ENCODE data around the gene TMED4. TPM values are rescaled to one million over a fixed set of nuclear protein-coding genes. Genes with fewer than 3 reads are reported as not detected.

The TMED4 gene
- total and polyA plus RNA-seq, 2 of the 13 experiments (the other 11 are each of a cell fraction or from before 2014, with no cell fraction given), result 81.4 to 109 TPM

GRCh38 chr7:44622342-44623151 is 40.5 kb upstream of the TMED4 start (continued):
- no peak for TF ChIP-seq CREB1 (IDR thresholded peaks at IDR 0.05)
- no peak for TF ChIP-seq CREB1 (CRISPR knock-in tag; IDR thresholded peaks at IDR 0.05)
- TF ChIP-seq MED1 (CRISPR knock-in tag; IDR thresholded peaks at IDR 0.05), result 0 out of 2 replicates have a peak, but pooled peaks have one; percentile 14
- TF ChIP-seq GPN1 (CRISPR knock-in tag; IDR thresholded peaks at IDR 0.05; ENCODE audit: borderline replicate concordance), result no peak
- TF ChIP-seq FOXA3 (CRISPR knock-in tag; IDR thresholded peaks at IDR 0.05), result peak; percentile 27
- TF ChIP-seq ZNF841 (CRISPR knock-in tag; IDR thresholded peaks at IDR 0.05; ENCODE audit: borderline replicate concordance), result no peak
- no peak for TF ChIP-seq ZNF326 (CRISPR knock-in tag; IDR thresholded peaks at IDR 0.05; ENCODE audit: borderline replicate concordance)
- TF ChIP-seq E2F5 (CRISPR knock-in tag; conservative IDR thresholded peaks at IDR 0.05), result no peak
- TF ChIP-seq ZNF362 (CRISPR knock-in tag; IDR thresholded peaks at IDR 0.05; ENCODE audit: borderline replicate concordance), result no peak
- TF ChIP-seq ZNF749 (CRISPR knock-in tag; IDR thresholded peaks at IDR 0.05; ENCODE audit: borderline replicate concordance), result no peak
- no peak for TF ChIP-seq MZF1 (CRISPR knock-in tag; IDR thresholded peaks at IDR 0.05; ENCODE audit: borderline replicate concordance)
- 0 out of 2 replicates have a peak, but pooled peaks have one; percentile 23 for TF ChIP-seq ZBTB38 (CRISPR knock-in tag; IDR thresholded peaks at IDR 0.05)
- TF ChIP-seq ZNF577 (CRISPR knock-in tag; IDR thresholded peaks at IDR 0.05; ENCODE audit: borderline replicate concordance, low read depth), result no peak
- TF ChIP-seq RFX3 (CRISPR knock-in tag; IDR thresholded peaks at IDR 0.05), result no peak
- TF ChIP-seq ZSCAN21 (CRISPR knock-in tag; IDR thresholded peaks at IDR 0.05; ENCODE audit: borderline replicate concordance), result no peak
- no peak for TF ChIP-seq HOXA7 (CRISPR knock-in tag; IDR thresholded peaks at IDR 0.05)
- TF ChIP-seq, protein P1, sequence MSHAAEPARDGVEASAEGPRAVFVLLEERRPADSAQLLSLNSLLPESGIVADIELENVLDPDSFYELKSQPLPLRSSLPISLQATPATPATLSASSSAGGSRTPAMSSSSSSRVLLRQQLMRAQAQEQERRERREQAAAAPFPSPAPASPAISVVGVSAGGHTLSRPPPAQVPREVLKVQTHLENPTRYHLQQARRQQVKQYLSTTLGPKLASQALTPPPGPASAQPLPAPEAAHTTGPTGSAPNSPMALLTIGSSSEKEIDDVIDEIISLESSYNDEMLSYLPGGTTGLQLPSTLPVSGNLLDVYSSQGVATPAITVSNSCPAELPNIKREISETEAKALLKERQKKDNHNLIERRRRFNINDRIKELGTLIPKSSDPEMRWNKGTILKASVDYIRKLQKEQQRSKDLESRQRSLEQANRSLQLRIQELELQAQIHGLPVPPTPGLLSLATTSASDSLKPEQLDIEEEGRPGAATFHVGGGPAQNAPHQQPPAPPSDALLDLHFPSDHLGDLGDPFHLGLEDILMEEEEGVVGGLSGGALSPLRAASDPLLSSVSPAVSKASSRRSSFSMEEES (CRISPR knock-in tag; IDR thresholded peaks at IDR 0.05), result no peak
- TF ChIP-seq SOX13 (IDR thresholded peaks at IDR 0.05), result no peak
- 0 out of 4 replicates have a peak, but pooled peaks of 1 of the 2 experiments have one; percentile 5 for TF ChIP-seq SOX13 (CRISPR knock-in tag; conservative IDR thresholded peaks at IDR 0.05 in 1 of 2, IDR thresholded peaks at IDR 0.05 in 1 of 2)
- TF ChIP-seq BORCS8-MEF2B (CRISPR knock-in tag; IDR thresholded peaks at IDR 0.05), result 0 out of 2 replicates have a peak, but pooled peaks have one; percentile 25
- no peak for TF ChIP-seq HNRNPK (IDR thresholded peaks at IDR 0.05; ENCODE audit: low read depth, low read length, poor library complexity, severe bottlenecking)
- TF ChIP-seq ZNF180 (CRISPR knock-in tag; IDR thresholded peaks at IDR 0.05; ENCODE audit: borderline replicate concordance, low read depth), result no peak
- TF ChIP-seq ELF4 (CRISPR knock-in tag; IDR thresholded peaks at IDR 0.05; ENCODE audit: borderline replicate concordance), result no peak
- no peak for TF ChIP-seq ATAD3A (CRISPR knock-in tag; IDR thresholded peaks at IDR 0.05)
- no peak for TF ChIP-seq SETDB1 (CRISPR knock-in tag; IDR thresholded peaks at IDR 0.05; ENCODE audit: borderline replicate concordance)
